Thyroid gland (tissue), 4 donors: Measurements from ENCODE around the gene LMBRD1. TPM values are rescaled to one million over a fixed set of nuclear protein-coding genes. Genes with fewer than 3 reads are reported as not detected.

ENCODE experiments used
- DNase-seq, 2 donors: peaks; one replicate each; pipeline ENCODE4 v3.0.0-alpha.2; 2019
- H3K27ac ChIP-seq, 3 donors: fragments of 200-600 bp; sonication (generic); 1 replicate in 2 of 3; 2 replicates in 1 of 3; pipeline ENCODE4 v1.5.1; 2016 to 2019; ENCODE audit warnings: mild to moderate bottlenecking in 1 of 3, moderate library complexity in 1 of 3
- H3K27me3 ChIP-seq: fragments of 200-600 bp; sonication (generic); one replicate; pipeline ENCODE4 v1.5.1; 2019
- H3K36me3 ChIP-seq, 2 donors: fragments of 200-600 bp; sonication (generic); one replicate each; pipeline ENCODE4 v1.5.1; 2016 to 2019
- H3K4me1 ChIP-seq, 2 donors: fragments of 200-600 bp; sonication (generic); one replicate each; pipeline ENCODE4 v1.5.1; 2017 to 2019
- H3K4me3 ChIP-seq, 3 donors: fragments of 200-600 bp; sonication (generic); replicated peaks in 1 of 3; 1 replicate in 2 of 3; 2 replicates in 1 of 3; pipeline ENCODE4 v1.5.1; 2016; ENCODE audit warnings: mild to moderate bottlenecking in 1 of 3
- H3K9me3 ChIP-seq: fragments of 200-600 bp; sonication (generic); one replicate; pipeline ENCODE4 v1.5.1; 2017
- POLR2A ChIP-seq, 2 donors: fragments of 450-650 bp; IDR thresholded peaks; one replicate each; pipeline ENCODE4 v1.6.1; 2017; ENCODE audit warnings: antibody characterized with exemption in 2 of 2, mild to moderate bottlenecking in 2 of 2, moderate library complexity in 1 of 2
- WGBS, 2 donors: methylation state at CpG; one replicate each; pipeline ENCODE4 v1.1.5; 2017; 5-methylcytosine and 5-hydroxymethylcytosine counted together
- intact Hi-C: fragments of 100-400 bp; cut with DNase I; formaldehyde crosslinking; loops from one replicate; pipeline ENCODE4 v1.15.1; 2023
- total RNA-seq, 4 donors: library from RNA; depleted of rRNA; stranded (reverse); fragments of >200 nt; gene quantifications; one replicate each; pipeline ENCODE4 v1.2.3, GENCODE V29; 2016
- TF ChIP-seq, protein P1 (sequence below), 6 experiments: fragments of 200-600 bp in 3 of 6; fragments of 450-650 bp in 3 of 6; sonication (generic) in 3 of 6; IDR thresholded peaks; one replicate each; pipeline ENCODE4 v1.5.1; 2016 to 2019; ENCODE audit warnings: antibody characterized with exemption in 6 of 6, mild to moderate bottlenecking in 2 of 6, inconsistent platforms in 1 of 6, moderate library complexity in 1 of 6

Gene LMBRD1
- total RNA-seq, 4 donors from 2014 or later, result 113 to 140 (median 124) TPM

DNA sequence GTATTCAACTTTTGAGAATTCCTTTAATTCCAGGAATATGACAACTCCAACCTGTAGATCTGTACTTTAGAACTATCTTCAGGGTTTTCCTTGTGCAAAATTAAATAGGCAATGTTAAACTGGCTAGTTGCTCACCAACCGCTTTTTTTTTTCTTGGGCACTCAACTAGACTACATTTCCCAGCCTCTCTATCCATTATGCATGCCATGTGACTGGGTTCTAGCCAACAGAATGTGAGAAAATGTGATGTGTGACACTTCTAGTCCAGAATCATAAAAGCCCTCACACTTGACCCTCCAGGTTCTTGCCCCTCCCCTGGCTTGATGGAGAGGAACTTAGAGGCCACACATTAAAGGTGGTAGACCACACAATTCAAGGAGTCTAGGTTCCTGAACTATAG, 166.0 kb downstream of the LMBRD1 start:
- no peaks in the 10 kb centered on the region for H3K27me3 ChIP-seq
- no peak for TF ChIP-seq POLR2A (IDR thresholded peaks at IDR 0.05)
- TF ChIP-seq, protein P1, sequence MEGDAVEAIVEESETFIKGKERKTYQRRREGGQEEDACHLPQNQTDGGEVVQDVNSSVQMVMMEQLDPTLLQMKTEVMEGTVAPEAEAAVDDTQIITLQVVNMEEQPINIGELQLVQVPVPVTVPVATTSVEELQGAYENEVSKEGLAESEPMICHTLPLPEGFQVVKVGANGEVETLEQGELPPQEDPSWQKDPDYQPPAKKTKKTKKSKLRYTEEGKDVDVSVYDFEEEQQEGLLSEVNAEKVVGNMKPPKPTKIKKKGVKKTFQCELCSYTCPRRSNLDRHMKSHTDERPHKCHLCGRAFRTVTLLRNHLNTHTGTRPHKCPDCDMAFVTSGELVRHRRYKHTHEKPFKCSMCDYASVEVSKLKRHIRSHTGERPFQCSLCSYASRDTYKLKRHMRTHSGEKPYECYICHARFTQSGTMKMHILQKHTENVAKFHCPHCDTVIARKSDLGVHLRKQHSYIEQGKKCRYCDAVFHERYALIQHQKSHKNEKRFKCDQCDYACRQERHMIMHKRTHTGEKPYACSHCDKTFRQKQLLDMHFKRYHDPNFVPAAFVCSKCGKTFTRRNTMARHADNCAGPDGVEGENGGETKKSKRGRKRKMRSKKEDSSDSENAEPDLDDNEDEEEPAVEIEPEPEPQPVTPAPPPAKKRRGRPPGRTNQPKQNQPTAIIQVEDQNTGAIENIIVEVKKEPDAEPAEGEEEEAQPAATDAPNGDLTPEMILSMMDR (IDR thresholded peaks at IDR 0.05), result no peak
- intact Hi-C loops, result no loop called here
- no peak for DNase-seq
- H3K36me3 ChIP-seq, result no peaks in the 10 kb centered on the region
- no peak overlapping the region for H3K27ac ChIP-seq
- H3K4me3 ChIP-seq, result no peak overlapping the region
- no peaks in the 10 kb centered on the region for H3K9me3 ChIP-seq
- H3K4me1 ChIP-seq, result no peaks in the 10 kb centered on the region
- 93 to 97% methylated on average over 1 of the region's 1 CpG for WGBS, 2 donors

DNA sequence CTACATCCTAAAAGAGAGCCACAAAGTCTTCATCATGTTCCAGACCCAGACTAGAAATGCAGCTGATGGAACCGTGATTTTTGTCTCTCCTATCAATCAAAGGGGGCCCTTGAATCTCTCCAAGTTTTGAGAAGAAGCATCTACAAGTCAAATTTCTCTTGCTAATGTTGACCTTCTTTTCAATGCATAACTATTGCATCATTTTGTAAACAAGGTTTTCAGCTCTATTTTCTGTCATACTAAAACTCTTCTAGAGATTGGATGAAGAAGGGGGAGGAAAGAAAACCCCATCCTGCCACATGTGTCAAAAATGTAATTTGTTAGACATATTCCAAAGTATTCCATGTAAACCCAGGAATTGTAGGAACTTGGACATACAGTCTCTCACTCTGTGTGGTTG, 169.2 kb downstream of the LMBRD1 start:
- Histone ChIP-seq H3K36me3 (no peaks in the 10 kb centered on the region), H3K4me3 (no peak overlapping the region), H3K9me3 (no peaks in the 10 kb centered on the region), H3K4me1 (no peaks in the 10 kb centered on the region), H3K27ac (no peak overlapping the region), H3K27me3 (no peaks in the 10 kb centered on the region)
- intact Hi-C loops, result no loop called here
- no peak for TF ChIP-seq POLR2A (IDR thresholded peaks at IDR 0.05)
- TF ChIP-seq, protein P1 (IDR thresholded peaks at IDR 0.05), result no peak
- WGBS, 2 donors, result 42 to 89% methylated on average over 1 of the region's 1 CpG
- no peak for DNase-seq

DNA sequence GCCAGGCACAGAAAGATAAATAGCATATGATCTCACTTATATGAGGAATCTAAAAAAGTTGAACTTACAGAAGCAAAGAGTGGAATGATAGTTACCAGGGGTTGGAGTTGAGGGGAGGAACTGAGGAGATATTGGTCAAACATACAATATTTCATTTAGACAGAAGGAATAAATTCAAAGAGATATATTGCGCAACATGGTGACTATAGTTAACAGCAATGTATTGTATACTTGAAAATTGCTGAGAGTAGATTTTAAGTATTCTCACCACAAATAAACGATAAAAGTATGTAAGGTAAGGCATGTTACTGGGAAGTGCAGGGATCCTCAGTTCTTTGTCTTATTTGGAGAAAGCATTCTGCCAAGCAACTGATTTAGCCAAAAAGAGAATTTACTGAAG, 171.9 kb downstream of the LMBRD1 start:
- no peaks in the 10 kb centered on the region for H3K4me1 ChIP-seq
- no peaks in the 10 kb centered on the region for H3K36me3 ChIP-seq
- intact Hi-C loops, result no loop called here
- no peak overlapping the region for H3K4me3 ChIP-seq
- WGBS, 2 donors, result 64 to 95% methylated on average over 2 of the region's 2 CpGs
- no peak for TF ChIP-seq POLR2A (IDR thresholded peaks at IDR 0.05)
- TF ChIP-seq, protein P1 (IDR thresholded peaks at IDR 0.05), result no peak
- DNase-seq, result no peak
- no peak overlapping the region for H3K27ac ChIP-seq
- no peaks in the 10 kb centered on the region for H3K9me3 ChIP-seq
- no peaks in the 10 kb centered on the region for H3K27me3 ChIP-seq

Other genes with a start within 250 kb of the LMBRD1 start
- gene COL19A1, start 69.5 kb upstream of the LMBRD1 start, total RNA-seq, result not detected